HG03196 (cell line): ENCODE measurements around the gene P2RX6.

Source experiments
- ATAC-seq: cut with Tn5 transposase; IDR thresholded peaks from one replicate; pipeline ENCODE4 v1.9.1; 2021; ENCODE audit not compliant: unreplicated experiment

Gene P2RX6

DNA sequence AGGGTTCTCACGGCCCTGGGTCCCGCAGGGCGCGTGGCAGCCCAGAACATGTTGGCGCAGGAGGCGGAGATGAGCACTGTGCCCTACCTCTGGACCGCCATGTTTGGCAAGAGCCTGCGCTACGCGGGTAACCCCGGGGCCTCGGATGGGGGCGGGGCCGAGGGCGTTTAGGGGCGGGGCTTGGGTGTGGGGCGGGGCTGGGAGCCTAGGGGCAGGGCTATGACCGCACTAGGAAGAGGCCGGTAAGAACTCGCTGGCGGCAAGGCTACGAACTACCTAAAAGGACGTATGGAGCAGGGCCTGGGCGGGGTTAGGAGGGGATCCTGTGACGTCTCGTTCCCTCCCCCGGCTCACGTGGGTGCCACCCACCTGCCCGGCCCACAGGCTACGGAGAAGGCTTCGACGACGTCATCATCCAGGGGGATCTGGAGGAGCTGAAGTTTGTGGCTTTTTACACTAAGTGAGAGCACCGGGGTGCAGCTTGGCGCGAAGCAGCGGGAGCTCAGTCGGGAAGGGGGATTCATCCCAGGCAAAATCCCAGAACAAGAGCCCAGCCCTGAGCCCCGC, 35.6 kb upstream of the P2RX6 start:
- no peak for ATAC-seq

DNA sequence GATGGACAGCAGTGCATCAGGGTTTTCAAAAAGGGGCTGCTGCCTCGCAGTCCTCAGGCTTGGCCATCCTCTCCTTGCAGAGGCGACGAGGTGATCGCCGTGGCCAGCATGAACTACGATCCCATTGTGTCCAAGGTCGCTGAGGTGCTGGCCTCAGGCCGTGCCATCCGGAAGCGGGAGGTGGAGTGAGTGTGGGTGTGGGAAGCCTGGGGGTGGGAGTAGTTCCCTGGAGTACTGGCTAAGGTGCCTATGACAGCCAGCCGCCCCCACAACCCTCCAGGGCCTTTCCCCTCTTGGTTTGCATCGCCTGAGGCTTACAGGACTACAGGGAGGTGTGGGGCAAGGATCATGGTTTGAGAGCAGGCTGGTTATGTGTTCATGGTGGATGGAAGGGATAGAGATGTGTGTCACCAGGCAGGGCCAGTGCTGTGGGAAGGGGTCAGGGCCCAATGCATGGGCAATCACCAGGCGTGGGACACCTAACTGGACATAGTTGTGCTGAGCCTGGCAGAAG, 35.0 kb upstream of the P2RX6 start:
- ATAC-seq, result no peak

DNA sequence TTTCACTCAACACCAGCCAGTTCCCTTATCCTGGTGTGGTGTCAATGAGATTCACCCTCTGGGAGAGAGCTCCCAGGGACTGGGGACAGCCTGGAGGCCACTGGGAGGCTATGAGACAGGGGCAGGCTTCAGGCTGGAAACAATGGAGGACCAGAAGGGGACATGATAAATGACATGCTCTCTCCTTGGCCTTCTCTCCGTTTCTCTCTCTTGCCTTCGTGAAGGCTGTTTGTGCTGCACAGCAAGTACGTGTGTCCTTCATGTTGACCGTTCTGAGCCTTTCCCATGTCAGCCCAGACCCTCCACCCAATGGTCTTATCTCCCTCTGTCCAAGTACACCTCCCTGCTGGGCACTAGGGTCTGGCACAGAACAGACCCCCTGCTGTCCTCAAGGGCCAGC, 34.4 kb upstream of the P2RX6 start:
- no peak for ATAC-seq

DNA sequence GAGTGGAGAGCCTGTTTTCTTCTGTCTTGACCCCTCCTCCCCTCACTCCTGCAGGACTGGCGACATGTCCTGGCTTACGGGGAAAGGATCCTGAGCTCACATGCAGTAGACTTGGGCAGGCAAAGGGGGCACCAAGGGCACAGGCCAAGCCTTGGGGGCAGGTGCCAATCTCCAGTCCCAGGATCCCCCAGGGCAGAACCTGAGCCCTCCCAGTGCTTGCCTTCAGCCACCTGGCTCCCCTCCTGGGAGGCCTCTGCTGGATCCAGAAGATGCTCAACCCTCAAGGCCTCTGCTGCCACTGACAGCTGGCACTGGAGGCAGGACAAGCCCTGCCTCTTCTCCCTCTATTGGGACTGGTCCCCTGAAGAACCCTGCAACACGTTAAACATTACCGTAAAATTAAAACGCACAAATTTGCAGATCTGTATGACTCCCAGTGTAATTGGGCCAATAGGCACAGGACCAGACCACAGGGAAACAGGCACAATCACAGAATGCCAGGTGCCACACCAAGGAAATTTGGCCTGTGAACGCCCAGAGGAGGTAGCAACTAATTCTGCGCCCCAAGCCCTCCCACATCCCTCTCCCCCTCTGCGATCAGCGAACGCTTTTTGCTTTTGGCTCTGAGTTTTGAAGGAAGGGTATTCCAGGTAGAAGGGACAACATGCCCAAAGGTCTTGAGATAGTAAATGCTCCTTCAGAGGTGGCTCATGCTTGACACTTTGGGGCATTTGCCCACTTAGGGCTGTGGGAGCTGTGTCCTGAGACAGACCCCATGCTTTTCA, 33.8 kb upstream of the P2RX6 start:
- no peak for ATAC-seq

DNA sequence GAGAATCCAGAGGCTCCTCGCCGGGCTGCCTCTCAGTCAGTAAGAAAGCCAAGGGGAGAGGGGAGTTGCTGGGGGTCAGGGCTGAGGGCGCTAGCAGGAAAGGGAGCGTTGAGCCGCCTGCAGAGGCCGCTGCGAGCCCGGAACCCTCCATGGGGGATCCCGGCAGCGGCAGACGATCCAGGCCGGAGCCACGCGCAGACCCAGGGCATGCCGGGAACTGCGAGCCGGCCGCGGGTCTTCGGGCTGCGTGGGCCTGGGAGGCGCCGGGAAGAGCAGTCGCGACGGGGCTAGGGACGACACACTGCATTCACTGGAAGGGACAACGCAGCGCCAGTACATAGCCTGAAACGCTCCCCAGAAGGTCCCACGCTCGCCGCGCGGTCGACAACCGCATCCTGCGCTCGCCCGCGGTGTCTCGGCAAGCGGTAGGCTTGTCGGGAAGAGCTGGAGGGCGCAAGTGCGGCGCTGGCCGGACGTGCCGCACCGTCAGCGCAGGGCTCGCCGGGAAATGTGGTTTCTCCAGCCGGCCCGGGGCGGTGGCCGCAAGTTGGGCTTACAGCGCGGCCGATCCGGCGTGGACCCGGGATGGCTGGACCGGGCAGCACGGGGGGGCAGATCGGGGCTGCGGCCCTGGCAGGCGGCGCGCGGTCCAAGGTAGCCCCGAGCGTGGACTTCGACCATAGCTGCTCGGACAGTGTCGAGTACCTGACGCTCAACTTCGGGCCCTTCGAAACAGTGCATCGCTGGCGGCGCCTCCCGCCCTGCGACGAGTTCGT, 33.0 kb upstream of the P2RX6 start, which contains the start of gene LZTR1:
TSS of gene LZTR1 (plus strand) at position 511 of the 776 bp plus-strand sequence. CDS start at position 586, 75 bp downstream.
- ATAC-seq, result peak; percentile 78

DNA sequence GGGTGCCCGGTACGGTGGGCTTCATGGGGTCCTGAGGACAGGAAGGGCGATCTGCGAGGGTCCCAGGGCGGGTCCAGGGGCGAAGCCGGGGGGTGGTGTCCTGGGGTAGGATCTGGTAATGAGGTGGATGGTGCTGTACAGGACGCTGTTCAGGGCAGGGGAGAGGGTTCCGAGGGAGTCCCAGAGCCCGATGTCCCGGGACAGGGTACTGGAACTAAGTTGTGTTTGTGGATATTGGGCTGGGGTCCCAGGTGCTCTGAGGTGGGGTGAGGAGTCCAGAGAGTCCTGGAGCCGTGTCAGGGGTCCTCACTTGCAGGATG, 32.4 kb upstream of the P2RX6 start:
- ATAC-seq, result peak; percentile 26

DNA sequence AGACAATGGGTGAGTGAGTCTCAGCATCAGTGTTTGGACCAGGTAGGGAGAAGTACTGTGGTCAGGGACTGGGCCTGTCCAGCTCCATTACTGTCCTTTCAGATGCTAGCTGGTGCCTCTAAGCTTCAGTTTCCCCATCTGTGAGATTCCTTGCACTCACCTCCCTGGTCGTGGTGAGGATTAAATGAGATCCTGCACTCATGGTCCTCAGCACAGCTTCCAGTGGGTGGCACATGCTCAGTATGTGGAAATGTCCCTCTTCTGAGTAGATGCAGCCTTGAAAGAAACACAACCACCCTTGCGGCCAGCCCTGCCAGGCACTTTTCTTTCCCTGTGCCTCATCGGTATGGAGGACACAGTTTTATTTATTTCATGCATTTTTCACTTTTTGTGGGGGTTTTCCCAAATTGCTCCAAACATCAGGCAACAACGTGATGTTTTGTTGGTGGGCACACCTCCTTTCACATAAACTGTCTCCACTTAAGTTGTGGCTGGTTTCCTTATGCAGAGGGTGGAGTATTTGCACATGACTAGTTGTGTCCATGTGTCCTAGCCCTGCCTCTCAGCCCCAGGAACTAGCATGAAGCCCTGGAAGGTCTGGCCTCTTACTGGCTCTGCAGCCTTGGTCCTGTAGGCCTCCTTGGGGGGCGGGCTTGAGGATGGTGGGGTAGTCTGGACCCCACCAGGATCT, 31.7 kb upstream of the P2RX6 start:
- ATAC-seq, result no peak

DNA sequence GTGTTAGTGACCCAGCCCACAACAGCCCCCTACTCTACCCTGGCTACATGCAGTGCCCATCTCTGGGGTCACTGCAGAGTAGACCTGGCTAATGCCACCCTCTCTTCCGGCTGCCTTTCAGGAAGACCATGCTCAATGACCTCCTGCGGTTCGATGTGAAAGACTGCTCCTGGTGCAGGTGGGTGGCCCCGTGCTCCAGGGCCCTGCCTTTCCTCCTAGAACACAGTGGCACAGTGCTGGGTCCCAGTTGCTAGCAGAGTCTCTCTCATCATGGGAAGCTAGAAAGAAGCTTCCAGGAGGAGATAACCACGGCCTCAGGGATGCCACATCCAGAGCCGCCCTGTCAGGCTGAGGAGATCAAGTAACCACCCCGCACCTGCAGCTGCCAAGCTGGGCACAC, 29.2 kb upstream of the P2RX6 start:
- no peak for ATAC-seq

DNA sequence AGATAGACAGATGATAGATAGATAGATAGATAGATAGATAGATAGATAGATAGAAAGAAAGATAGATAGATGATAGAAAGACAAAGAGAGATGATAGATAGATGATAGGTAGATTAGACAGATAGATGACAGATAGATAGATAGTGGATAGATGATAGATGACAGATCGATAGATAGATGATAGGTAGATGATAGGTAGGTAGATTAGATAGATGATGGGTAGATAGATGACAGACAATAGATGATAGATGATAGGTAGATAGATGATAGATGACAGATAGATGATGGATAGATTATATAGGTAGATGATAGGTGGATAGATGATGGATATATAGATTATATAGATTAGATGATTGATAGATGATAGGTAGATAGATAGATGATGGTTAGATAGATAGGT, 28.6 kb upstream of the P2RX6 start:
- no peak for ATAC-seq

DNA sequence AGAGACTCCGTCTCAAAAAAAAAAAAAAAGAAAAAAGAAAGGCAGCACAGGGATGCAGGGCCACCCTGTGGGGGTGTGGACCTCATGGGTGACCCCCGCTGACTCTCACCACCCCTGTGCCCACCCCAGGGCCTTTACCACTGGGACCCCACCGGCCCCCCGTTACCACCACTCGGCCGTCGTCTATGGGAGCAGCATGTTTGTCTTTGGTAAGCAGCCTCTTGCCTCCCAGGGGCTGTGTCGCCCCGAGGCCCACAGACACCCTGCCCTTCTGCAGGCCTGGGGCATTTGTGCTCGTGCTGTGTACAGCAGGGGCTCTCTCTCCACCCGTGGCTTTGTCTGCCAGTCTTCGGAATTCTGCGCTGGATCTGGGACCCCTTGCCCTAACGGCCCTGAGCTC, 27.6 kb upstream of the P2RX6 start:
- ATAC-seq, result no peak

DNA sequence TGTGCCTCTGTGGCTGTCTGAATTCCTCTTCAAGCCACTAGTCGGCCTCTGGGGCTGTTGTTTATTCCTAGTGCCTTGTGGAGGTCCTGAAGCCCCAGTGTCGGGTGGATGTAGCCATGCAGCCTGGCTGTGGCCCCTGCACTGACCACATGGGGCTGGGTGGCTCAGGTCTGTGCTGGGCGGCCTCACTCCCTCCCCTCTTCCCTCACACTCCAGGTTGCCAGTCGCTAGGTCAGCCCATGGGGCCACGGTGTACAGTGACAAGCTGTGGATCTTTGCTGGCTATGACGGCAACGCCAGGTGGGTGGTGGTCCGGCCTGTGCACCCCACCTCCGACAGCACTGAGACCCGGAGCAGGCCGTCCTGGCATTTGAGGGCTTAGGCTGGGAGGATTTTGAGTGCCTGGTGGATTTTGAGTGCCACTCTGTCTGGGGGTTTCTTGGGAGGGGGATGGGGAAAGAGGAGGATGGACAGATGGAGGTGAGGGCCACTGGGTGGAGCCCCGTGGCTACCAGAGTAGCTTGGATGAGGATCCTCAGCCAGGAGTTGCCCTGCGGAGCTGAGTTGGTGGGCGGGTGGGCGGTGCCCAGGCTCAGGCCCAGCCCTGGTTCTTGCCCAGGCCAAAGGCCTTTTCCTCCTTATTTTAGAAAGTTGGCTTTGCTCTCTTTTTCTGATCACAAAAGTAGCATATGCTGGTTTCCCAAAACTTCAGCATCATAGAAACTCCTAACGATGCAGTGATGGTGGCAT, 26.2 kb upstream of the P2RX6 start:
- ATAC-seq, result no peak

DNA sequence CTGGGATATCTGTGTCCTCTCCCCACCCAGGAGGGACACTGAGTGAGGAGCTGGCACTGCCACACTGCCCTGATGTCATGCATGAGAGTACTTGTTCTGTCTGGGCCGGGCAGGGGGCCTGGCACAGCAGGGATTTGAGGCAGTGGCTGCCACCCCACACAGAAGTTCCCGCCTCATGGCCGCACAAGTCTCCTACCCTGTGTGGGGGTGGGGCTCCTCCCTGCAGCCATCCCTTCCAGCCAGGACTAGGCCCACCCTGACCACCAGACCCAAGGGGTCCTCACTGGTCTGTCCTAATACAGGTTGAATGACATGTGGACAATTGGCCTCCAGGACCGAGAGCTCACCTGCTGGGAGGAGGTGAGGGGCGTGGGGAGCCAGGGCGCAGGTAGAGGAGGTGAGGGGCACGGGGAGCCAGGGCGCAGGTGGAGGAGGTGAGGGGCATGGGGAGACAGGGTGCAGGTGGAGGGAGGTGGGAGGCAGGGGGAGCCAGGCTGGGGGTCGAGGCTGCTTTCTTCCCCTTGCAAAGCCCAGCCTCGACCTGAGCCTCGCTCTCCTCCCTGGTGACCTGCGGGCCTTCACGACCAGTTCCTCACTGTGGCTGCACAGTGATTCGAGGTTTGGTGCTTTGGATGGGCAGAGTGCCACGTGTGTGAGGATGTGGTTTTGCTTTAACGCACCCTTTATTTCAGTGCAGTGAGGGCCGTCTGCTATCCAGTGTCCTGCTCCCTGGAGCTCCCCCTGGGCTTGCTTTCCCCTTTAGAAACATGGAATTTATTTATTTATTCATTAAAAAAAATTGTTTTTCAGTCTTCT, 25.4 kb upstream of the P2RX6 start:
- ATAC-seq, result no peak

DNA sequence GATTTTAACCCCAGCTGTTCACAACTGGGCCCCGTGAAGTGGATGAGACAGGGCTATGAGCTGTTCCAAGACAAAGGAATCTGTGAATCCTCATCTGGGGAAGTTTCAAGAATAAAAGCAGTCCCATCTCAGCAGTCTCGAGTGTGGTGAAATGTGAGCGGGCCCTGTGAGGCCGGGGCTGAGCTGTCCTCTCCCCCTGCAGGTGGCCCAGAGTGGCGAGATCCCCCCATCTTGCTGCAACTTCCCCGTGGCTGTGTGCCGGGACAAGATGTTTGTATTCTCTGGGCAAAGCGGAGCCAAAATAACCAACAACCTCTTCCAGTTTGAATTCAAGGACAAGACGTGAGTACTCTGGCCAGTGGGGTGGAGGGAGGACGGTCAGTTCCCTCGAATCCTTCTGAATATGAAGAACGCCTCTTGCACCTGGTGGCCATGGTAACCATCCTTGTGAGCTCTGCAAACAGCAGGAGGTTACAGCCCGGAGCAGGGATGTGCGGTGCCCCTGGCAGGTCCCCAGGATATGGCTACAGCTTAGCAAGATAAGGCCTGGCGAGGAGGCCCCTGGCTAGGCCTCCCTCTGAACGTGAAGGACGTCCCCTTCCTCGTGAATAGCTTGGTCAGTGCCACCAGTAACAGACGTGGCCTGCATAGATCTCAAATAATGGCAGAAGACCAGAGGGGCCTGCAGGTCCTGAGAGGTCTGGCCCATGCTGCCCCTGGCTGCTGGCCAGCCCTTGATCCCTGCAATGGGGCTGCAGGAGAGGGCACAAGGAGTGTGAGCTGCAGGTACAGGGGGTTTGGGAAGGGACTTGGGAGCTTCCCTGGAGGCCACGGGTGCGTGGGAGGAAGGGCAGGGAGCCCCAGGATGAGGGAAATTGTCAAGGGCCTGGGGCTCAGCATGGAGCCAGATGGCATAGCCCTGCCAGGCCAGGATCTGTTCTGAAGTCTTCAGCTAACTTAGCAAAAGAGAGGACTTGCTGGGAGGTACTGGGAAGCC, 24.5 kb upstream of the P2RX6 start:
- ATAC-seq, result no peak

DNA sequence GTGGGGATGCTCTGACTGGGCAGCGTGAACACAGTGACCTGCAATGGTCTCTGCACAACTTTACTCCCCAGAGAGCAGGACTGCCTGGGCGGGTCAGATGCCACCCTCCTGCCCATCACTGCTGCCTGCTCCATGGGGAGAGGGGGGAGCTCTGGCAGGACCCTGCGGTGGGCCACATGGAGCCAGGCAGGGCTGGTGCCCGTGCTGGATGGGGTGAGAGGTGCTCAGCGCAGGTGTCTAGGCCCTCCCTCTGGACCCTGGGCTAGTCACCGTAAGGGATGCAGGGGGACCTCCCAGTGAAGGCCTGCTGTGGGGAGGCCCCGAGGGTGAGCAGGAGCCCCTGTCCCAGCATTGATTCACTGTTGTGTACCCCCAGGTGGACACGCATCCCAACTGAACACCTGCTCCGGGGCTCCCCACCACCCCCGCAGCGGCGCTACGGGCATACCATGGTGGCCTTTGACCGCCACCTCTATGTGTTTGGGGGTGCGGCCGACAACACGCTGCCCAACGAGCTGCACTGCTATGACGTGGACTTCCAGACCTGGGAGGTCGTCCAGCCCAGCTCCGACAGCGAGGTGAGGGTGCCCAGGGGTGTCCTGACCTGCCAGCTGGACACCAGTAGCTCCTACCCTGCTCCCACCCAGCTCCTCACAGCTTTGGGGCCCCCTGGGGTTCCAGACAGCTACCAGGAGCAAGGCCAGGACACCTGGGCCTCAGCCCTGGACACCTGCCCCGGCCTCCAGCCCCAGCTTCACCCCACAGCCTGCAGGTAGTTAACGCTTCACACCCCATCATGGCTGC, 23.5 kb upstream of the P2RX6 start:
- ATAC-seq, result no peak

DNA sequence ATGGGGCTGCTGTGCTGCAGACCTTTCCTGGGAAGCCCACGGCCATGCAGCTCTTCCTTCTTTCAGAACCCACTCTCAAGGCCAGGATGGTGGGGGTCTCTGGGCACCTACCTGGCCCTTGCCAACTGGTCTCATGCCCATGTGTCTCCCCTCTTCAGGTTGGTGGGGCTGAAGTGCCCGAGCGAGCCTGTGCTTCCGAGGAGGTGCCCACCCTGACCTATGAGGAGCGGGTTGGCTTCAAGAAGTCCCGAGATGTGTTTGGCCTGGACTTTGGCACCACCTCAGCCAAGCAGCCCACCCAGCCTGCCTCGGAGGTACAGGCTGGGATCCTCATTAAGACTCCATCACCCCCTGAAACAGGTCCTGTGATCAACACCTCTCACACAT, 22.9 kb upstream of the P2RX6 start:
- ATAC-seq, result no peak

DNA sequence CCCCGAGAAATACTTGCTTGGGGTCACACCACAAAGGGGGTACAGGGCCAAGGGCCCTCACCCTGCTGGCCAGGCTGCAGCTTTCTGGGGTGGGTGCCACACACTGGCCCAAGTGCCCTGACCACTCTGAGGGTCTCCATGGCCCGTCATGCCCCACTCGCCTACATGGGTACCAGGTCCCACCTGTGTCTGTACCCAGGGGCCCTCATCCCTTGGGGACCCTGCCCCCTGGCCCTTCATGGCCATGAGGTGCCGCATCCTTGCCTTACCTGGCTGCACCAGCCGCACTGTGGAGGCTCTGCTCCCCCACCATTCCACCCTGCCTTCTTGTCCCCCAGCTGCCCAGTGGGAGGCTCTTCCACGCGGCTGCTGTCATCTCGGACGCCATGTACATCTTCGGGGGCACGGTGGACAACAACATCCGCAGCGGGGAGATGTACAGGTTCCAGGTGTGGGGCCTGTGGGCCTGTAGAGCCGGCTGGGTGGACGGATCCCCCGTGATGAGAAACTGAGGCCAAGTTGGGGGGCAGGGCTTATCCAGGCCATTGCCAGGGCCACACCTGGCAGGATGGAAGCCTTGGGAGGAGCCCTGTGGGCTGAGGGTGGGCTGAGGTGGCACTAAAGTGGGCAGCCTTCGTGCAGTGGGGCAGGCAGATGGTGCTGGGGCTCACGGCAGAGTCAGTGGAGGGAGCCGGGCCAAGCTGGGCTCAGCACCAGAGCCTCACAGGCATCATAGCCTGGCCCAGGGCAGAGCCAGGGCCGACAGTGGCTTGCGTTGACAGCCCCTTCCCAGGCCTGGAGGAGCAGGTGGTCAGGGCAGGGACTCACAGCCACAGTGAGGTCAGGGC, 22.3 kb upstream of the P2RX6 start:
- ATAC-seq, result no peak
